ENCODE measurements around the gene ATP1B3. TPM values are rescaled to one million over a fixed set of nuclear protein-coding genes. Genes with fewer than 3 reads are reported as not detected.
"Not testable (repeated sequence)": the region's sequence is repeated elsewhere in the genome, so short reads cannot be mapped to it uniquely, and the experiment has no call there.

ATP1B3 gene
- total RNA-seq, 4 donors from 2014 or later, result 48.7 to 270 (median 228) TPM

DNA sequence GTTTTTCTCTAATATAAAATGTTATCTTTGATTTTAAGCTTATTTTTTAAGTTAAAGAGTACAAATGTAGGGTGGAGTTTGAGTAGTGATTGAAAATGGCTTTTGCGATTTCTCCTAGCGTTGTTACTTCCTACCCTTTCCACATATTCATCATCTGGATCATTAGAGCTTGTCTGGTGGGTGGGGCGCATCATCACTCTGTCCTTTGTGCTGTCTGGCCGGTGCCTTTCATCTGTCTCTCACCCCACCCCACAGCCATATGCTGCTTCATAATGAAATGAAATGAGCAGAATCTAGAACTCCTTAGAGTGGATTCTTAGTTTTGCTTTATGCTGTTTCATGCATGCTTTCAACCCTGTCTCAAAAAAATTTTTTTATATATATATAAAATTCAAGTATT is 44.3 kb downstream of the ATP1B3 start:
- no peaks in the 10 kb centered on the region for H3K4me1 ChIP-seq
- TF ChIP-seq, protein P1, sequence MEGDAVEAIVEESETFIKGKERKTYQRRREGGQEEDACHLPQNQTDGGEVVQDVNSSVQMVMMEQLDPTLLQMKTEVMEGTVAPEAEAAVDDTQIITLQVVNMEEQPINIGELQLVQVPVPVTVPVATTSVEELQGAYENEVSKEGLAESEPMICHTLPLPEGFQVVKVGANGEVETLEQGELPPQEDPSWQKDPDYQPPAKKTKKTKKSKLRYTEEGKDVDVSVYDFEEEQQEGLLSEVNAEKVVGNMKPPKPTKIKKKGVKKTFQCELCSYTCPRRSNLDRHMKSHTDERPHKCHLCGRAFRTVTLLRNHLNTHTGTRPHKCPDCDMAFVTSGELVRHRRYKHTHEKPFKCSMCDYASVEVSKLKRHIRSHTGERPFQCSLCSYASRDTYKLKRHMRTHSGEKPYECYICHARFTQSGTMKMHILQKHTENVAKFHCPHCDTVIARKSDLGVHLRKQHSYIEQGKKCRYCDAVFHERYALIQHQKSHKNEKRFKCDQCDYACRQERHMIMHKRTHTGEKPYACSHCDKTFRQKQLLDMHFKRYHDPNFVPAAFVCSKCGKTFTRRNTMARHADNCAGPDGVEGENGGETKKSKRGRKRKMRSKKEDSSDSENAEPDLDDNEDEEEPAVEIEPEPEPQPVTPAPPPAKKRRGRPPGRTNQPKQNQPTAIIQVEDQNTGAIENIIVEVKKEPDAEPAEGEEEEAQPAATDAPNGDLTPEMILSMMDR (IDR thresholded peaks at IDR 0.05), result no peak
- TF ChIP-seq POLR2A (IDR thresholded peaks at IDR 0.05), result no peak
- no peaks in the 10 kb centered on the region for H3K9me3 ChIP-seq
- peaks cover 0 to 75% (median 0%) of the 10 kb centered on the region in 3 donors for H3K36me3 ChIP-seq
- no peak overlapping the region for H3K27ac ChIP-seq
- no peaks in the 10 kb centered on the region for H3K27me3 ChIP-seq
- H3K4me3 ChIP-seq, result no peak overlapping the region
- peak in 1 of 3 donors; percentile 45 for DNase-seq

DNA sequence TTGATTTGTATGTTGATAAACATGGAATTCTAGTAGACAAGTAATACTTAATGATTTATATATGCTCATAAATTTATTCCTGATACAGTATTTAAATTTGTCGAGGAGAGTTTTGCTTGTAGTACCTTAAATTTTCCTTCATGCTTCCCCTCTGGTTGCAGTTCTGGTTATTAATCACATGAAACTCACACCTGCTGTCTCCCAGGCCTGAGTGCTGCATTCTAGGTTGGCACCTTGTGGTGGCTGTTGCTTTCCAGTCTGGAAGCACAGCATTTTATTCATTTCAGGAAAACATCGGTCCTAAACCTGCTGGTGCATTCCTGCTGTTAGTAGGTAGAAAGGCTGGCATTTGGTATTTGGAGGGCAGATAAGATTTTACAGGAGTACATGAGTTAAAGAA is 44.9 kb downstream of the ATP1B3 start:
- Histone ChIP-seq H3K36me3 (peaks cover 0 to 75% (median 0%) of the 10 kb centered on the region in 3 donors), H3K9me3 (no peaks in the 10 kb centered on the region), H3K27me3 (no peaks in the 10 kb centered on the region), H3K4me3 (no peak overlapping the region), H3K27ac (no peak overlapping the region), H3K4me1 (no peaks in the 10 kb centered on the region)
- no peak for DNase-seq
- no peak for TF ChIP-seq POLR2A (IDR thresholded peaks at IDR 0.05)
- TF ChIP-seq, protein P1 (IDR thresholded peaks at IDR 0.05), result no peak

DNA sequence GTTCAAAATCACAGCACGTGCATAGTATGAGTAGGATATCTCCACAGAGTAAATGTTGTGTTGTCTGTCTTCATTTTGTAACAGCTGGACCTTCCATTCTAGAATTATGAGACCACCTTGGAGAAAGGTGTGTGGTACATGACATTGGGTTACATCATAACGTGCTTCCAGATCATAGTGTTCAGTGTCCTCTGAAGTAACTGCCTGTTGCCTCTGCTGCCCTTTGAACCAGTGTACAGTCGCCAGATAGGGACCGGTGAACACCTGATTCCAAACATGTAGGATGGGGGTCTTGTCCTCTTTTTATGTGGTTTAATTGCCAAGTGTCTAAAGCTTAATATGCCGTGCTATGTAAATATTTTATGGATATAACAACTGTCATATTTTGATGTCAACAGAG is 49.2 kb downstream of the ATP1B3 start:
- H3K4me3 ChIP-seq, DNase-seq, H3K4me1 ChIP-seq, H3K9me3 ChIP-seq, H3K27ac ChIP-seq, H3K27me3 ChIP-seq: not testable (repeated sequence)
- peaks cover 0 to 54% (median 0%) of the 10 kb centered on the region in 3 donors for H3K36me3 ChIP-seq

DNA sequence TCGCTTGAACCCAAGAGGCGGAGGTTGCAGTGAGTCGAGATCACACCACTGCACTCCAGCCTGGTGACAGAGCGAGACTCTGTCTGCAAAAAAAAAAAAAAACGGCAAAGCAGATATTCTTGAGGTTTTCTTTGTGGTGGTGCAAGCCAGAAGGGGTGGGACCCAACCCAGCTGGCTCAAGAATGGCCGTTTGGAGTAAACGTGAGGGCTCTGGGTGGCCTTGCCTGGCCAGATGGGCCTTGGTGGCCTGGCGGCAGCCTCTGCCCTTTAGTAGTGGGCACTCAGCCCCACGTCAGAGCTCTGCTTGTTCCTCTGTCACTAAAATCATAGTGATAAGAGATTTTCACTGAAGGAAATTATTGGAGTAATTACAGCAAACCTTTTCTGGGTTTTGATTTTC is 50.5 kb downstream of the ATP1B3 start:
- H3K4me3 ChIP-seq, result no peak overlapping the region
- H3K27me3 ChIP-seq, result no peaks in the 10 kb centered on the region
- no peak for DNase-seq
- peaks cover 0 to 52% (median 0%) of the 10 kb centered on the region in 3 donors for H3K36me3 ChIP-seq
- no peaks in the 10 kb centered on the region for H3K9me3 ChIP-seq
- no peaks in the 10 kb centered on the region for H3K4me1 ChIP-seq
- H3K27ac ChIP-seq, result no peak overlapping the region
- no peak for TF ChIP-seq POLR2A (IDR thresholded peaks at IDR 0.05)
- TF ChIP-seq, protein P1 (IDR thresholded peaks at IDR 0.05), result no peak

DNA sequence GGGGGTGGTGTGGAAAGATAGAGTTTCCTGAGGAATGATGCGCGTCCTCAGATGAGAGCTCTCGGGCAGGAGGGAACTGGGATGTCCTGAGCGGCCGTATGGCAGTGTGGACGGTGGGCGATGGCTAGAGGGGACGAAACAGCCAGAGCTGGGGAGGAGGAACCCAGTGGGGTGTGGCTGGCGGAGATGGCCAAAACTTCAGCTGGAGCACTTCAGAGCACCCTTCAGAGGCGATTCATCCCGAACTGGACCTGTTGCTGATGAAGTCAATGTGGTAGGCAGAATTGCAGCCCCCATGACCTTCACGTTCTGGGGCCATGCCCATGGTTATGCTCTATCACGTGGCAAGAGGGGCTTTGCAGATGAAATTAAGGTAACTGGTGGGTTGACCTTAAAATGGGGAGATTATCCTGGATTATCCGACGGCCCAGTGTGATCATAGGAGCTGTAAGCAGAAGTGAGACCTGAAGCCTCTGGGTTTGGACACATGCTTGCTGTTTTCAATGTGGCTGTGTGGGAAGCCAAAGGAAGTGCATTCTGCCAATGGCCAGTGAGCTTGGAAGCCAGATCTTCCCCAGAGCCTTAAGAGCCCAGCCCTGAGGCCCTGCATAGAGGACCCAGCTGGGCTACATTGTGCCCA is 52.3 kb downstream of the ATP1B3 start:
- DNase-seq, result peak in 1 of 3 donors; percentile 37
- TF ChIP-seq, protein P1 (IDR thresholded peaks at IDR 0.05), result no peak
- no peak for TF ChIP-seq POLR2A (IDR thresholded peaks at IDR 0.05)
- no peak overlapping the region for H3K4me3 ChIP-seq
- no peaks in the 10 kb centered on the region for H3K4me1 ChIP-seq
- no peaks in the 10 kb centered on the region for H3K9me3 ChIP-seq
- no peak overlapping the region for H3K27ac ChIP-seq
- H3K36me3 ChIP-seq, result peaks cover 0 to 35% (median 0%) of the 10 kb centered on the region in 3 donors
- H3K27me3 ChIP-seq, result no peaks in the 10 kb centered on the region

DNA sequence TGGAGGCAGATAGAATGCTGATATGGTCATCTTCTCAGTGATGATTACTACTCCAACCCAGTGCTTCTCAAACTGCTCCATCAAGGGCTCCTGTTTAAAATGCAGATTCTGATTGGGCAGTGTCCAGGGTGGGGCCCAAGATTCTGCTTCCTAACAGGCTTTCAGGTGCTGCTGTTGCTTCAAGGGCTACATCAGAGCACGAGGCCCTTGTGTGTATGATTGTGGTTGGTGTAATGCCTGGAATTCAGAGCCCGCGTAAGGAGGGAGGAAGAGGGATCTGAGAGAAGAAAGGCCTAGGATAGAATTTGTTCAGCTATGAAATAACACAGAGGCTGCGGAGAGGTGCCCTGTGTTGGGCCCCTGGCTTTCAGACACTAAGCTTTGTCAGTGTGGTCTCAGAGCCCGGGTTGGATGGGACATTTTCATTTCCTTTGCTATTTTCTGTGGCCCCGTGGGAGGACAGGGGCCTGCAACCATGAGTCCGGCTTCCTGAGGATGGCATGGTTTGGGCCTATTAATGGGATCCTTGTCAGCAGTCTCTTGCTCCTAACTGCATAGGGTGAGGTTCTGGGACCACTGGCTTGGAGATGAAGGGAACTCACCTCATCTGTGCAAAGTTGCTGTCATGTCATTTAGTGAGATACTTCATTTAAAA is 53.0 kb downstream of the ATP1B3 start:
- Histone ChIP-seq H3K4me3 (no peak overlapping the region), H3K27ac (no peak overlapping the region), H3K4me1 (no peaks in the 10 kb centered on the region), H3K27me3 (no peaks in the 10 kb centered on the region), H3K9me3 (no peaks in the 10 kb centered on the region), H3K36me3 (peaks cover 0 to 28% (median 0%) of the 10 kb centered on the region in 3 donors)
- peak in 1 of 3 donors; percentile 29 for DNase-seq
- TF ChIP-seq, protein P1 (IDR thresholded peaks at IDR 0.05), result no peak
- TF ChIP-seq POLR2A (IDR thresholded peaks at IDR 0.05), result no peak

Measured in Peyer's patch (tissue), 4 donors.